ENCODE measurements around the gene SEC61A1.

SEC61A1 gene

DNA sequence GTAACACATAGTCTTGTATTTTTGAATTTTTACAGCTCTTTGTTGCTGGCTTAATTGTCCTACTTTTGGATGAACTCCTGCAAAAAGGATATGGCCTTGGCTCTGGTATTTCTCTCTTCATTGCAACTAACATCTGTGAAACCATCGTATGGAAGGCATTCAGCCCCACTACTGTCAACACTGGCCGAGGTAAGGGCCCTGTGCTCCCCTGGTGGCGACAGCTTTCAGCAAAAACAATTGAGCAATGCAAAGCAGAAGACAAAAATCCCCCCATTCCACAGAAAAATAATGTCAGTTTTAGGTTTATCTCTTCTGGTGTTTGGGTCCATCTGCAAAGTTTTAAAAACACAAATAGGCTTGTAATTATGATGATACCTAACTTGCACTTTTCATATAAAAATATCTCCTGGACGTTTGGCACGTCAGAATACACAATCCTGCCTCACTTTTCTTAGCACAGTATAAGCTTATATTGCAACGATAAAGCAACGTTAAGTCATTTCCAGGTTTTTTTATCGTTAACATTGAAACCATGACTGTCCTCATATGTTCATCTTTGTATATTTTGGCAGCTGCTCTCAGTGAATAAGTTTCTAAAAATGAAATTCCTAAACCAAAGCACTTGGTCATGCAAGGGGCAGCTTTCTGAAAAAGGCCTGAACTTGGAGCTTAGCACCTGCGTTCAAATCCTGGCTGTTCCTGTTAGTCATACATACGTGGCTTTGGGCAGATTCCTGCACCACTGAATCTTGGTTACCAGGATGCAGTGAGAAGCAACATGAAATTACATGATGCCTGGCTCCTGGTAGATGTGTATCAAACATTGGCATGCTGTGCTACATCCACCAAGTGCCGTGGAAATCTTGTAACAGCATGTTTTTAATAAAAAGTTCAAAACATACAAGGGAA lies 8.5 kb downstream of the SEC61A1 start:
- peak; percentile 90 for DNase-seq (ENCODE audit: low read depth)

GRCh38 chr3:128062033-128062745 lies 10.0 kb downstream of the SEC61A1 start:
- no peak for DNase-seq (ENCODE audit: low read depth)

DNA sequence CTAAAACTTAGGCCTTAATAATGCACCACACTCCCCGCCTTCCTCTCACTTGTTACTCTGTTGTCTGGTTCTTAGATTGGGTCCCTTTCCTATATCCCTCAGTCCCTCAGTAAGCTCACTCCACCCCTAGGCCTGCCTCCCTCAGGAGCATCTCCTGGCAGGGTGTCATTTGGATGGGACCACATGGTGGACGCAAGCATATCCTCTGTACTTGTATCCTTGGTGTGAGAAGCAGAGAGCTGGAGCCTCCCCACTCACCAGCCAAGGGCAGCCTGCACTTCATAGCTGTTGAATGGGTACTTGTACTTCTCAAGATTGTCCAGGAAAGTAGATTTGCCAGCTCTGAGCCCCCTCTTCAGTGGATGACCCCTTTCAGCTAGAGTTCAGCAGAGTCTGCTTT lies 11.6 kb downstream of the SEC61A1 start:
- DNase-seq (ENCODE audit: low read depth): no peak

DNA sequence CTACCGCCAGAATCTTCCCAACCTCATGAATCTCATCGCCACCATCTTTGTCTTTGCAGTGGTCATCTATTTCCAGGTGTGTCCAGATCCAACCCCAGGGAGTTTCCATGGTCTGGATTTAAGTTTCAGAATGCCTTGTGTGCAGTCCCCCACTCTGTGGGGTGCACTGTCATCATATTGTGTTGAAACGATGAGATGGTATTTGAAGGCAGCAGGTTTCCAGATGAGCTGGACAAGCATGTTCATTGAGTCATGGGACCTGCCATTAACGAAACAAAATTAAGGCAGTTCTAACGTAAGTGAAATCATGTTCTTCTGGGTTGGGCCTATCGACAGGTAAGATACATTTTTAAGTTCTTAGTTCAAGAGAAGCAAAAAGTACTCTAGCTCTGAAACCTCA lies 12.7 kb downstream of the SEC61A1 start:
- DNase-seq (ENCODE audit: low read depth): no peak

GRCh38 chr3:128066114-128066513 lies 13.9 kb downstream of the SEC61A1 start:
- no peak for DNase-seq (ENCODE audit: low read depth)

DNA sequence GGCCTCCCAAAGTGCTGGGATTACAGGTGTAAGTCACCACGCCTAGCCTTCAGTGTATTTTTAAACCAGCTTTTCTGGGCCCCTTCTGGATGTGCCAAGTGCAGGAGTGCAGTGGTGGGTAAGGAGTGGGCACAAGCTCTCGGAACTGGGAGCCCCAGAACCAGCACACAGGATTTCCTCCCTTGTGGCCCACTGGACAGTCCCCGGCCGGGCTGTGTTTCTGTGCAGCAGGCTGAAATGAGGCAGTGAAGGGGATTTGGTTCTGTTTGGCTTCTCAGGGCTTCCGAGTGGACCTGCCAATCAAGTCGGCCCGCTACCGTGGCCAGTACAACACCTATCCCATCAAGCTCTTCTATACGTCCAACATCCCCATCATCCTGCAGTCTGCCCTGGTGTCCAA lies 14.4 kb downstream of the SEC61A1 start:
- no peak for DNase-seq (ENCODE audit: low read depth)

DNA sequence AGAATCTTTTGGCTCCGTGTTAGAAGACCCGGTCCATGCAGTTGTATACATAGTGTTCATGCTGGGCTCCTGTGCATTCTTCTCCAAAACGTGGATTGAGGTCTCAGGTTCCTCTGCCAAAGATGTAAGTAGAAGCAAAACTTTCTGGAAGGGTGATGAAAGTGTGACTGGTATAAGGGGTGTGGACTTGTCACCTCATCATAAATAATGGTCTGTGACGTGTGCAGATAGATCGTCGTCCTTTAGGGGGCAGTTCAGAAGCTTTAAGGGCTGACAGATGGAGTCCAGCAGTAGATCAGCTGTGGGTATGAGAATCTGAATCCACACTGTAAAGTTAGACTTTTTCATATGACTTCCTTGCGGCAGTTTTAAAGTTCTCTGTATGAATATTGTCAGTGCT lies 15.3 kb downstream of the SEC61A1 start:
- DNase-seq (ENCODE audit: low read depth): no peak

DNA sequence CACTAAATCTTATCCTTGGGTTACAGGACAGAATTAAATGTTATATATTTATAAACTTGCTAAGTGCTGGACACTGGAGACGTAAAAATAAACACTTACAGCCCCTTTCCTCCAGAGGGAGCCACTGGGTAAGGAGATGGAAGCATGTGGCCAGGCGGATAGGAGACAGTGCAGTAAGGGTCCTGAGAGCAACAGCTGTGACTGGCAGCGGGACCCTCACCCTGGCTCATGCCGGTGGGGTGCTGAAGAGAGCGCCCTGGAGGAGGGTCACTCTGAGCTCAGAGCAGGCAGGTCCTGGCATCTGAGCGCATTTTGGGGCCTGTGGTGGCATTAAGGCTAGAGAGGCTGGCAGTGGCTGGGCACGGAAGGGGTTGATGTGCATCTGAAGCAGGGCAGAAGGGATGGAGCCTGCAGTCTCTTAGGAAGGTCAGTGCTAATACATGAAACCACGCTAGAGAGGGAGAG lies 16.0 kb downstream of the SEC61A1 start:
- DNase-seq (ENCODE audit: low read depth): no peak

GRCh38 chr3:128069271-128069670 lies 17.0 kb downstream of the SEC61A1 start:
- DNase-seq (ENCODE audit: low read depth): no peak

DNA sequence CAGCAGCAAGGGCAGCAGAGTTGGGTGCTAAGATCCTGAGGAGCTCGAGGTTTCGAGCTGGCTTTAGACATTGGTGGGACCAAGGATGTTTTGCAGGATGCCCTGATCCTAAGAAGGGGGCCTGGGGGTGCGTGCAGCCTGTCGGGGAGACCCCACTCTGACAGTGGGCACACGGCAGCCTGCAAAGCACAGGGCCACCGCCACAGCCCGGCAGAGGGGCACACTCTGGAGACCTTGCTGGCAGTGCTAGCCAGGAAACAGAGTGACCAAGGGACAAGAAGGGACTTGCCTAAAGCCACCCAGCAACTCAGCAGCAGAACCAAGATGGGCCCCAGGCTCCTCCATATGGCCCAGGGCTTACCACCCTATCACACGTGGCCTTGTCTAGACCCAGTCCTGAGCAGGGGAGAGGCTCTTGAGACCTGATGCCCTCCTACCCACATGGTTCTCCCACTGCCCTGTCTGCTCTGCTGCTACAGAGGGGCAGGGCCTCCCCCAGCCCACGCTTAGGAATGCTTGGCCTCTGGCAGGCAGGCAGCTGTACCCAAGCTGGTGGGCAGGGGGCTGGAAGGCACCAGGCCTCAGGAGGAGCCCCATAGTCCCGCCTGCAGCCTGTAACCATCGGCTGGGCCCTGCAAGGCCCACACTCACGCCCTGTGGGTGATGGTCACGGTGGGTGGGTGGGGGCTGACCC lies 18.8 kb downstream of the SEC61A1 start:
- no peak for DNase-seq (ENCODE audit: low read depth)

- DNase-seq (ENCODE audit: low read depth): no peak
These were observed 19.7 kb downstream of the SEC61A1 start for GRCh38 chr3:128071771-128072453.

DNA sequence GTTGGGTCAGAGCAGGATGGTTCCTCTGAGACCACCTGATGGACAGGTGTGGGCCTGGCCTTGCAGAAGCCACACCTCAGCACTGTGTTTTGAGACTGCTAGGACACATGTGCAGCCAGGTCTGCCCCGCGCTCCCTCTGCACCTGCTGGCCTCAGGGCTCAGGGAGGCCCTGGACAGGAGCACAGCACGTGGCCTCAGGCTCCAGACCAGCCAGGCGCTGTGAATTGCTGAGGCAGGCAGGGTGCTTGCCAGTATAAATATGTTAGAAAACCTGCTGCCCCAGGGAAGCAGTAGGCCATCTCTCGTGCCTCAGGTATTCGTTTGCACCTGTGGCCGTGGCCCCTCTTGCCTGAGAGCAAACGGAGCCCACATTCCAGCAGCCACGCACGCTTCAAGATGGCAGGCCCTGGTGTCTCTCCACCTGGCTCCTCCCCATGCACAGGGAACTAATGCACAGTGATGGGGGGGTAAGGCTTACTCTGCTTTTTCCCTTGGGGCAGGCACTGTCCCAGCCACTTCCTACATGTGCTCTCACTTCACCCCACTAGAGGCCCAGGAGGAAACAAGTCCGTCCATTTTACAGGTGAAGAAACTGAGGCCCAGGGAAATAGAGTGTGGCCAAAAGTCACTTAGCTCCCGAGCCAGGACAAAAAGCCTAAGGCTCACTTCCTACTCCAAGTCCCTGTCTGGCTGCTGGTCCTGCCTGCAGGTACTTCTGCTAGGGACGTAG lies 20.4 kb downstream of the SEC61A1 start:
- DNase-seq (ENCODE audit: low read depth): no peak

GRCh38 chr3:128073185-128073725 lies 21.0 kb downstream of the SEC61A1 start:
- DNase-seq (ENCODE audit: low read depth): no peak

DNA sequence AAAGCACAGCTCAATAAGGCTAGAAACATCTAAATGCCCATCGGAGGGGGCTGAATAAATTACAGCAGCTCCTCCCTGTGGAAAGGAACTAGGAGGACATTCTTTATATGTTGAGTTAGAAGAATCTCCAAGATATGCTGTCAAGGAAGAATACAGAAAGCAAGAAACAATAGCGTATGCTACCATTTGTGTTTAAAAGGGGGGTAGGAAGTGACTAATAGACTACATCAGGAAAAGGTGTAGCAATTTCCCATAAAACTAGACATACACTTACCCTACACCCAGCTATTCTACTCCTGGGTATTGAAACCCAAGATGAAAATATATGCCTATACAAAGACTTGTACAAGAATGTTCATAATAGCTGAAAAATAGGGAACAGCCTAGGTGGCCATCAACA lies 21.6 kb downstream of the SEC61A1 start:
- DNase-seq (ENCODE audit: low read depth): no peak

DNA sequence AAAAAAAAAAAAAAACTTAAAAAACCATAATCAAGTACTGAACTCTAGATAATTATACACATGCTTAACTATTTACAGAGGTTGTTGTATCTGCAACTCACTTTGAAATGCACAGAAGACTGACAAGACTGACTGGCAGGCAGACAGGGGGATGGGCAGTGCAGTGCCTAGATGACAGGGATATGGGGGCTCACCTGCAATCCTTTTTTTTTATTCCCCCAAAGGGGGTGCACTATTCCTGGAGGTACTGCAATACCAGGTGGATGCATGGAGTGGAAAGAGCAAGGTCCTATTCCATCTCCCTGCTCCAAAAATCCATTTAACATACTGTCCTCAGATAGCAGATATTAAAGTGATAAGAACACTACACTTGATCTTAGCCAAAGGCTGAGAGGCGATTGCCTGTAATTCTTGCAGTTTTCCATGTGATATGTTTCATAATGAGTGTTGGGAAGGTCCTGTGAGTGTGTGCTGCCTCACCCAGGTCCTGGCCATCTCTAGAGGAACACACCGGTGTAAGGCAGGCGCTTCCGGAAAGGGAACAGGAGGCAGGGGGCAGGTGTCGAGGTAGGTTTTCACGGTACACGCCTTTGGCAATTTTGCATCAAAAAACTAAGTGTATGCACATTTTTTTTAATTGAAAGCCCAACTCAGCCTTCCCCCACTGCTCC lies 22.7 kb downstream of the SEC61A1 start:
- DNase-seq (ENCODE audit: low read depth): no peak

GRCh38 chr3:128075522-128076482 lies 23.6 kb downstream of the SEC61A1 start:
- no peak for DNase-seq (ENCODE audit: low read depth)

DNA sequence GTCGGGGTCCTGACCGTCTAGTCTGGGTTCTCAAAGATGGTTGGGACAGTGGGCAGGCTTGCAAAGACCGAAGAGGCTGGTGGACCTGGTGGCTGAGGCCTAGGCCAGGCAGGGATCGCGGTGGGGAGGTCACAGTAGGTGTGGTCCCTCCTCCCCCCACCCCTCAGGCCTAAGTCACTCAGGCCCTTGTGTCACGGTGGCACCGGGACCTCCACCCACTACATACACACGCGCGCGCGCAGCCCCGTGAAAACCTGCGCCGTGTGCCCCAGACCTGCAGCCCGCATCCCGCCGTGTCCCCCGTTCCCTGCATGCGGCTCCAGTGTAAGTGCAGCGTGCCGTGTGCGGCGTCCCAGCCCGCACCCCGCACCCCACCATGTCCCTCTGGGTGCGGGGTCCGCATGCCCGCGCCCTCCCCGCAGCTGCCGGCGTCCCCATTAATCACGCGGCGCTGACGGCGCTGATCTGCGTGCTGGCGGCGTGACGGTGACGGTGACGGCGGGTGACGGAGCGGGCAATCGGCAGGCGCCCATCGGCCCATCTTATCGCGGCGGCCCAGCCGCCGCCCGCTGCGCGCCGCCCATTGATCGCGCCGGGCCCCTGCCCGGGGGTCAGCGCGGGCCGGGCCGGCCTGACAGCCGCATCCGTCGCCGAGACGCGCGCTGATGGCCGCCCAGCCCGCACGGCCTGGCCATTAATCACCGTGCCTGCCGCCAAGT lies 24.4 kb downstream of the SEC61A1 start:
- DNase-seq (ENCODE audit: low read depth): no peak

DNA sequence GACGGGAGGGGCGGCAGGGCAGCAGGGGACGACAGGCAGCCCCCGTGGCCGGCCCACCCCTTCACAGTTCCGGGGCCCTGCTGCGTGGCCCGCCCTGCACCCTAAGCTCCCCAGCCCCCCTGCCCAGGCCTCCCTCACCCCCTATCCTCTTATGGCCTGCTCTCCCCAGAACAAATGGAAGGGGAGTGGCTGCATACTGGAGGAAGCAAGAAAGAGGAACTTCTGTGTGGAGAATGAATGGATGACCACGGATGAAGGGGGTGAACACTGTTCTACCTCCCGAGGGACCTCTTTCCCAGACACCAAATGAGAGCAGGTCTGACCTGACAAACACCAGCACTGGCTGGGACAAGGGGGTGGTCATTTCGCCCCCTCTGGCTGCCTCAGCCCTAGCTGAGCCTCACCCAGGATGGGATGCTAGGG lies 25.0 kb downstream of the SEC61A1 start:
- no peak for DNase-seq (ENCODE audit: low read depth)

GRCh38 chr3:128077665-128078064 lies 25.4 kb downstream of the SEC61A1 start:
- DNase-seq (ENCODE audit: low read depth): no peak
